Measurements from ENCODE around the gene AIRE.

DNA sequence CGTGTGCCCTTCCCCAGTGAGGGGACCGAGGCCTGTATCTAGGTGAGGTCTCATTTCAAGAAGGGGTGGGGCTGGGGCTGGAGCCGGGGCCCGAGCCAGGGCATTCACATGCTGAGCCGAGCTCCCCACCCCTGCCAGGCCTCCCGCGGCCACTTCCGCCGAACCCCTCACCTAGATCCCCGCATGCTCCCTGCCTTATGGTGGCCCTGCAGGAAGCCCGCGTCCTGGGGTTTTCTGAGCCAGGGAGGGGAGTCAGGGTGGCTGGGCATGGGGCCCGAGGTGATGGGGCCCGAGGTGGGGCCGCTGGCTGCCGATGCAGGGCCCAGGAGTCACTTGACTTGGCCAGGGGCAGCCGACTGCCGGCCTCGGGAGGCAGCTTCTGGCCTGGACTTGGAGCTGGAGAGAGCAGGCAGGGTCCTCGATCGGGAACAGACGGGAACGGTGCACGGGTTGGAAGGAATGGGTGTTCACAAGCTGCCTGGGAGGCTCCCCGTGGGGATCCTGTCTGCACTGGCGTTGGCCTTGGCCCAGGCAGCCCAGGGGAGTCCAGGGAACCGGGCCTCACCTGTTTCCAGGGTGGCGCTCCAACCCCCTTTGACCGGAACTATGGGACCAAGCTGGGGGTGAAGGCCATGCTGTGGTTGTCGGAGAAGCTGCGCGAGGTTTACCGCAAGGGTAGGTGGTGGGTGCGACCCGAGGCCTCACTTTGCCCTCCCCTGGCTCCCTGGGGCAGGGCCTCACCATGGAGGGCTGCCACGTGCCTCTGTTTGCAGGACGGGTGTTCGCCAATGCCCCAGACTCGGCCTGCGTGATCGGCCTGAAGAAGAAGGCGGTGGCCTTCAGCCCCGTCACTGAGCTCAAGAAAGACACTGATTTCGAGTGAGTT, 40.0 kb downstream of the AIRE start:
- TF ChIP-seq CTCF (IDR thresholded peaks at IDR 0.05) (no peak), EZH2 (IDR thresholded peaks at IDR 0.05) (no peak)
